HCT116 (cell line): ENCODE results near the gene BRAT1.

Experiments
- CBX3 ChIP-seq: IDR thresholded peaks from 2 replicates; pipeline ENCODE4 v1.6.1; 2012; ENCODE audit warnings: low read depth
- EGR1 ChIP-seq: IDR thresholded peaks from 2 replicates; pipeline ENCODE4 v1.6.1; 2012; ENCODE audit warnings: low read depth
- EZH2 ChIP-seq: fragments of 200-600 bp; sonication (generic); IDR thresholded peaks from 2 replicates; pipeline ENCODE4 v1.6.1; 2017; ENCODE audit warnings: antibody characterized with exemption, mixed run types
- MAX ChIP-seq: IDR thresholded peaks from 2 replicates; pipeline ENCODE4 v1.6.1; 2012
- POLR2A ChIP-seq: IDR thresholded peaks from 2 replicates; pipeline ENCODE4 v1.7.0; 2011; ENCODE audit warnings: borderline replicate concordance; ENCODE audit not compliant: insufficient read depth, insufficient read length; ENCODE audit errors: extremely low read depth
- POLR2AphosphoS5 ChIP-seq: IDR thresholded peaks from 2 replicates; pipeline ENCODE4 v1.6.1; 2011; ENCODE audit warnings: mild to moderate bottlenecking, low read depth, low read length, moderate library complexity
- RAD21 ChIP-seq: IDR thresholded peaks from 2 replicates; pipeline ENCODE4 v1.6.1; 2012; ENCODE audit warnings: low read depth, mild to moderate bottlenecking
- SIN3A ChIP-seq: IDR thresholded peaks from 2 replicates; pipeline ENCODE4 v1.6.1; 2012; ENCODE audit warnings: low read depth
- TCF7L2 ChIP-seq: IDR thresholded peaks from 2 replicates; pipeline ENCODE4 v1.7.0; 2011; ENCODE audit warnings: borderline replicate concordance, inconsistent platforms; ENCODE audit not compliant: insufficient read depth, insufficient read length; ENCODE audit errors: extremely low read depth
- ZBTB33 ChIP-seq: IDR thresholded peaks from 2 replicates; pipeline ENCODE4 v1.6.1; 2011; ENCODE audit warnings: mild to moderate bottlenecking, low read length, moderate library complexity; ENCODE audit not compliant: insufficient replicate concordance; ENCODE audit errors: extremely low read depth
- ZNF274 ChIP-seq: fragments of 200-500 bp; sonication (Bioruptor generic); IDR thresholded peaks from 2 replicates; pipeline ENCODE4 v1.6.1; 2014; ENCODE audit warnings: mild to moderate bottlenecking, low read depth, low read length, inconsistent platforms
- TF ChIP-seq, protein P1 (sequence below), 3 experiments: fragments of 200-600 bp in 1 of 3; sonication (generic) in 1 of 3; IDR thresholded peaks in 2 of 3; conservative IDR thresholded peaks in 1 of 3; 2 replicates each; pipeline ENCODE4 v1.5.1; 2012 to 2017; ENCODE audit warnings: low read depth in 2 of 3, low read length in 2 of 3, antibody characterized with exemption in 1 of 3, borderline replicate concordance in 1 of 3, control low read depth in 1 of 3, mild to moderate bottlenecking in 1 of 3, mixed read lengths in 1 of 3, mixed run types in 1 of 3, moderate library complexity in 1 of 3; ENCODE audit not compliant: insufficient read depth in 1 of 3

DNA sequence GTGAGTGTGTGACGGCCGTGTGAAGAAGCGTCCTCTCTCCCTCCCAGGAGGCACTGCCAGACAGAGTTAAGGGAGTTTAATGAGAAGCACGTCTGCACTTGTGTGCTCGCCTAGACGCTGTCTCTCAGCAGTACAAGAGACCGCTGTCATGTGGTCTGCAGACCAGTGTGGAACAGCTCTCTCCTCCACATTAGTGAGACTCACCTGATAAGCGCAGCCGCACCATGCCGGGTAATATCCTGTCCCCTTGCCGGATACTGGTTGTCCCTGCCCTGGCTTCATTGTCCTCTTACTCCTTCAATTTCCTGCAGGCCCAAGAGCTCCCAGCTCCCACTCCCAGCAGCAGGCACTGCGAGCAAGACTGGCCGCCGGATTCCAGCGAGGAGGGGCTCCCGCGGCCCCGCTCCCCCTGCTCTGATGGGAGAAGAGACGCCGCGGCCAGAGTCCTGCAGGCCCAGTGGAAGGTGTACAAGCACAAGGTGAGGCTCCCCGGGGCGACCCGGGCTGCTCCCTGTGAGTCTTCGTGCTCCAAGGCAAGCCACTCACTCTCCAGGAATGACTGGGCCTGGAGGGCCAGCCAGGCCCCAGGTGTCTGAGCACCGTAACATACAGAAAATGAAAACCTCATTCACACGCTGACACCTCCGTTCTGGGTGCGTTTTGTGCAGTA is 43.0 kb upstream of the BRAT1 start:
- TF ChIP-seq CBX3 (no peak), ZBTB33 (no peak), POLR2A (no peak), EZH2 (no peak), RAD21 (no peak), POLR2AphosphoS5 (no peak), TCF7L2 (no peak), MAX (no peak), SIN3A (no peak), EGR1 (no peak), ZNF274 (no peak)
- TF ChIP-seq, protein P1, sequence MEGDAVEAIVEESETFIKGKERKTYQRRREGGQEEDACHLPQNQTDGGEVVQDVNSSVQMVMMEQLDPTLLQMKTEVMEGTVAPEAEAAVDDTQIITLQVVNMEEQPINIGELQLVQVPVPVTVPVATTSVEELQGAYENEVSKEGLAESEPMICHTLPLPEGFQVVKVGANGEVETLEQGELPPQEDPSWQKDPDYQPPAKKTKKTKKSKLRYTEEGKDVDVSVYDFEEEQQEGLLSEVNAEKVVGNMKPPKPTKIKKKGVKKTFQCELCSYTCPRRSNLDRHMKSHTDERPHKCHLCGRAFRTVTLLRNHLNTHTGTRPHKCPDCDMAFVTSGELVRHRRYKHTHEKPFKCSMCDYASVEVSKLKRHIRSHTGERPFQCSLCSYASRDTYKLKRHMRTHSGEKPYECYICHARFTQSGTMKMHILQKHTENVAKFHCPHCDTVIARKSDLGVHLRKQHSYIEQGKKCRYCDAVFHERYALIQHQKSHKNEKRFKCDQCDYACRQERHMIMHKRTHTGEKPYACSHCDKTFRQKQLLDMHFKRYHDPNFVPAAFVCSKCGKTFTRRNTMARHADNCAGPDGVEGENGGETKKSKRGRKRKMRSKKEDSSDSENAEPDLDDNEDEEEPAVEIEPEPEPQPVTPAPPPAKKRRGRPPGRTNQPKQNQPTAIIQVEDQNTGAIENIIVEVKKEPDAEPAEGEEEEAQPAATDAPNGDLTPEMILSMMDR (IDR thresholded peaks at IDR 0.05 in 2 of 3, conservative IDR thresholded peaks at IDR 0.05 in 1 of 3; ENCODE audit: borderline replicate concordance in 1 of 3, insufficient read depth in 1 of 3, low read depth in 2 of 3, low read length in 2 of 3), result no peak
